Thymus (tissue), 11 donors: ENCODE results near the gene ATRN. TPM values are rescaled to one million over a fixed set of nuclear protein-coding genes. Genes with fewer than 3 reads are reported as not detected.

Source experiments
- DNase-seq, 9 donors: peaks; one replicate each; pipeline ENCODE4 v3.0.0-alpha.2; 2013; ENCODE audit warnings: low spot score in 9 of 9, low read depth in 6 of 9, missing footprints in 1 of 9
- H3K27ac ChIP-seq, 2 donors: one replicate each; pipeline ENCODE4 v1.5.1; 2013; ENCODE audit warnings: control low read depth in 1 of 2, low read depth in 1 of 2, low read length in 1 of 2, mild to moderate bottlenecking in 1 of 2, moderate library complexity in 1 of 2
- H3K27me3 ChIP-seq, 2 donors: one replicate each; pipeline ENCODE4 v1.5.1; 2013; ENCODE audit warnings: low read length in 1 of 2; ENCODE audit not compliant: control insufficient read depth in 2 of 2, insufficient read depth in 1 of 2
- H3K36me3 ChIP-seq, 2 donors: one replicate each; pipeline ENCODE4 v1.5.1; 2013; ENCODE audit warnings: low read length in 1 of 2, mild to moderate bottlenecking in 1 of 2, moderate library complexity in 1 of 2; ENCODE audit not compliant: control insufficient read depth in 2 of 2, insufficient read depth in 2 of 2
- H3K4me1 ChIP-seq, 2 donors: one replicate each; pipeline ENCODE4 v1.5.1; 2013; ENCODE audit warnings: low read length in 2 of 2; ENCODE audit not compliant: control insufficient read depth in 2 of 2, insufficient read depth in 2 of 2
- H3K4me3 ChIP-seq, 2 donors: one replicate each; pipeline ENCODE4 v1.5.1; 2013; ENCODE audit warnings: low read length in 2 of 2, control low read depth in 1 of 2, mild to moderate bottlenecking in 1 of 2
- H3K9me3 ChIP-seq, 2 donors: one replicate each; pipeline ENCODE4 v1.5.1; 2013; ENCODE audit warnings: low read length in 1 of 2, mild to moderate bottlenecking in 1 of 2; ENCODE audit not compliant: control insufficient read depth in 2 of 2, insufficient read depth in 1 of 2
- WGBS: extraction: QIAGEN DNeasy Blood & Tissue Kit; methylation state at CpG from one replicate; pipeline ENCODE4 v1.1.7; 2013; 5-methylcytosine and 5-hydroxymethylcytosine counted together
- polyA plus RNA-seq: library from polyadenylated mRNA; stranded (reverse); fragments of 200-250 nt; gene quantifications from one replicate; pipeline ENCODE4 v1.2.3, GENCODE V29; 2013
- total RNA-seq: library from RNA; stranded (reverse); fragments of 120-200 nt; gene quantifications from one replicate; pipeline ENCODE4 v1.2.4, GENCODE V29; 2013
- donor health status: healthy.

Gene ATRN
- total and polyA plus RNA-seq, 2 donors = 4.8 to 7.4 TPM

DNA sequence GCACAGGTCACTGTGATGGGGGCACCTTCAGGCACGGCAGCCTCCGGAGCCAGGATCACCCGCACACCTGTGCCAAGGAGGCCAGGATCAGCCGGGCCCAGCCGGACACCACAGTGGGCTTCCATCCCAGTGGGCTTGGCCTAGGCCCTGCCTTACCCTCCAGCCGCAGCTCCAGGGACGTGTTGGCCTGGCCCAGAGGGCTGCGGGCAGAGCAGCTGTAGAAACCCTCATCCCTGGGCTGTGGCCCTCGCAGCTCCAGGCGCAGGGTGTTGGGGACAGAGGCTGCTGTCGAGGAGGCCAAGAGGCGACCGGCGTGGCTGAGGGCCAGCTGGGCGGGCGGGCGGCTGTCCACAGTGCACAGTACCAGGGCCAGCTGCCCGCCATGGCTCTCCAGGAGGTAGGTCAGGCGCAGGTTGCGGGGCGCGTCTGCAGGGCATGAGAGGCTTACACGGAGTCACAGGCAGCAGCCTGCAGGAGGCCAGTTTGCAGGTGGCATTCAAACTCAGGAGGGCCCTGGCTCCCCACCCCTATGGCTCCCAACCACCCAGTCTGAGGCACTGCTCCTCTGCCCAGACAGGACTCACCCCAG, 222.0 kb downstream of the ATRN start:
- H3K9me3 ChIP-seq = peaks cover 0 to 6% of the 10 kb centered on the region in 2 donors
- no peaks in the 10 kb centered on the region for H3K36me3 ChIP-seq
- H3K27me3 ChIP-seq = peaks cover 0 to 3% of the 10 kb centered on the region in 2 donors
- no peak overlapping the region for H3K27ac ChIP-seq
- no peak for DNase-seq
- no peak overlapping the region for H3K4me3 ChIP-seq
- H3K4me1 ChIP-seq = no peaks in the 10 kb centered on the region
- 94% methylated on average over 23 of the region's 23 CpGs for WGBS

DNA sequence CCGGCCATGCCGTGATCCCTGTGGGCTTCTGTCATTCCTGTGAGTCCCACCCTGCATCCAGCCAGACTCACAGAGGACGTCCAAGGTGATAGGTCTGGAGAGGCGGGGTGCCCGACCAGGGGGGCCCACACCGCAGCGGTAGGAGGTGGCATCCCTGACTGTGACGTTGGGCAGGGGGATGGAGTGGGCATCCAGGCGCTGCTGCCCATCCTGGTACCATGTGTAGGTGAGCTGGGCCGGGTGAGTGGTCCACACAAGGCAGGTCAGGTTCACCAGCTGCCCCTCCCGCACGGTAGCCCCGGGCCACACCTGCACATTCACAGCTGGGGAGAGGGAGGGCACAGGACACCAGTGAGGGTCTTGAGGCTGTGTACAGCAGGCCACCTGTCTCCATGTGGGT, 222.6 kb downstream of the ATRN start:
- Histone ChIP-seq H3K4me3 (no peak overlapping the region), H3K27me3 (peaks cover 0 to 2% of the 10 kb centered on the region in 2 donors), H3K4me1 (no peaks in the 10 kb centered on the region), H3K27ac (no peak overlapping the region), H3K9me3 (peaks cover 0 to 6% of the 10 kb centered on the region in 2 donors), H3K36me3 (no peaks in the 10 kb centered on the region)
- WGBS = 96% methylated on average over 13 of the region's 13 CpGs
- no peak for DNase-seq

DNA sequence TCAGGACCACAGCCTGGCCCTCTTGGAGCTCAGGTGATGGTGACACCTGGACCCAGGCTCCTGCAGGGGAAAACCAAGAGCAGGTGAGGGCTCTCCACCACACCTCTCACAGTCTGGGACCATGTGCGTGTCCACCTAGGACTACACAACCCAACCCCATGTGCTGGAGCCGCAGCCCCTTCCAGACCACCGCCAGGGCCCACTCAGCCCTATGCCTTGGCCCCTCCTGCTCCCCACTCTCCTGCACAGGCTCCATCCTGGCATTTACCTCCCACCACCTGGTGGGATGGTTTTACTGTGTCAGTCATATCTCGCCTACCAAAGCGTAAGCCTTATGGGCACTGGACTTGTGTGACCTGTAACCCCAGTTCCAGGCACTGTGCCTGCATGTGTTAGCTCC, 224.0 kb downstream of the ATRN start:
- H3K27ac ChIP-seq = no peak overlapping the region
- H3K9me3 ChIP-seq = peaks cover 0 to 6% of the 10 kb centered on the region in 2 donors
- H3K27me3 ChIP-seq = no peaks in the 10 kb centered on the region
- 98% methylated on average over 5 of the region's 5 CpGs for WGBS
- no peak for DNase-seq
- no peaks in the 10 kb centered on the region for H3K36me3 ChIP-seq
- no peak overlapping the region for H3K4me3 ChIP-seq
- no peaks in the 10 kb centered on the region for H3K4me1 ChIP-seq

DNA sequence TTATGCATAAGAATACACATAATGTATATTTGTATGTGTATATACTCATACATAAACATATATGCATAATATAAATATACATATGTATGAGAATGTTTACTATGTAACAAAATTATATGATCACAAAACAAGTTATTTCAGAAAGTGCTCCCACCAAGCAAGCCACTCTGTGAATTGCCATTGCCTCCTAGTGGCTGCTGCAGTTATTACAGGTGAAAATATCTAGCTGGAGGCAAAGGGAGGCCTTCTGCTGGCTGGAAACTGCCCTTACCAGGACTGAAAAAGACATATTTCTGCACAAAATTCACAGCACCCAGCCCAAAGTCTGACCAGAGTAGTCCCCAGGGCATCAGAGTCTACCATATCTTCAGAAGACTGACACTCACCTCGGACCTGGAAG, 225.4 kb downstream of the ATRN start:
- no peak for DNase-seq
- Histone ChIP-seq H3K4me1 (no peaks in the 10 kb centered on the region), H3K4me3 (no peak overlapping the region), H3K27ac (no peak overlapping the region), H3K36me3 (no peaks in the 10 kb centered on the region), H3K9me3 (peaks cover 0 to 6% of the 10 kb centered on the region in 2 donors), H3K27me3 (no peaks in the 10 kb centered on the region)
- WGBS = 91% methylated on average over 1 of the region's 1 CpG

DNA sequence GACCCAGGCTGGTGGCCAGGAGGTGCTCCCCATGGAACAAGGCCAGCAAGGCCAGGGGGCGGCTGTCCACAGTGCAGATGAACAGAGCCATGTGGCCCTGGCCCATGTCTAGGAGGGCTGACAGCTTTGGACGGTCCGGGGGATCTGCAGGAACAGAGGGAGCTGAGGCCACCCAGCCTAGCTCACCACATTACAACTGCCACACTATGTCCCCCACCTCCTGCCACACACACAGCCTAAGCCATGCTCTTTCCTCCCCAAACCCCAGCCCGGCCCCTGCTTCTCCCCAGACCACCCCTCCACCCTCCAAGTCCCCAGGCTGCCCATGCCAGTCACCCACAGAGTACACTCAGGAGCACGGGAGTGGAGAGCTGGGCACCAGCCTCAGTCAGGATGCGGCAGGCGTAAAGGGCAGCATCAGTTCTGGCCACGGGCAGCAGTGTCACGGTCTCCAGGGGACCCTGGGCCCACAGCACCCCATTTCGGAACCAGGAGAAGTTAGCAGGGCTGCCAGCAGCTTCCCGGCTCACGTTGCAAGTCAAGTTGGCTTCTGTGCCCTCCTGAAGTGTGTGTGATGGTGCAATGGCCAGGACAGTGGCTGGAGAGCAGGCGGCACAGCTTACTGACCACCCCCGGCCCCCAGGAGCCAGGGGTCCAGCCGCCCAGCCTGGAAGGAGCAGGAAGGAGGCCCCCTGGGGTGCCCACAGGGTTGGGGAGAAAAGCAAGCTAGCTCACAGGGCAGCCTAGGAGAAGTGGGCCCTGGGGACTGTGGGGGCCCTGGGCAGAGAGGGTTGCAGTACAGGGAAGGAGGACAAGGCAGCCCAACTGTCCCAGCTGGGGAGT, 226.1 kb downstream of the ATRN start:
- H3K9me3 ChIP-seq = peaks cover 0 to 6% of the 10 kb centered on the region in 2 donors
- no peaks in the 10 kb centered on the region for H3K27me3 ChIP-seq
- H3K27ac ChIP-seq = no peak overlapping the region
- no peaks in the 10 kb centered on the region for H3K36me3 ChIP-seq
- DNase-seq = no peak
- WGBS = 93% methylated on average over 15 of the region's 15 CpGs
- H3K4me3 ChIP-seq = no peak overlapping the region
- H3K4me1 ChIP-seq = no peaks in the 10 kb centered on the region

DNA sequence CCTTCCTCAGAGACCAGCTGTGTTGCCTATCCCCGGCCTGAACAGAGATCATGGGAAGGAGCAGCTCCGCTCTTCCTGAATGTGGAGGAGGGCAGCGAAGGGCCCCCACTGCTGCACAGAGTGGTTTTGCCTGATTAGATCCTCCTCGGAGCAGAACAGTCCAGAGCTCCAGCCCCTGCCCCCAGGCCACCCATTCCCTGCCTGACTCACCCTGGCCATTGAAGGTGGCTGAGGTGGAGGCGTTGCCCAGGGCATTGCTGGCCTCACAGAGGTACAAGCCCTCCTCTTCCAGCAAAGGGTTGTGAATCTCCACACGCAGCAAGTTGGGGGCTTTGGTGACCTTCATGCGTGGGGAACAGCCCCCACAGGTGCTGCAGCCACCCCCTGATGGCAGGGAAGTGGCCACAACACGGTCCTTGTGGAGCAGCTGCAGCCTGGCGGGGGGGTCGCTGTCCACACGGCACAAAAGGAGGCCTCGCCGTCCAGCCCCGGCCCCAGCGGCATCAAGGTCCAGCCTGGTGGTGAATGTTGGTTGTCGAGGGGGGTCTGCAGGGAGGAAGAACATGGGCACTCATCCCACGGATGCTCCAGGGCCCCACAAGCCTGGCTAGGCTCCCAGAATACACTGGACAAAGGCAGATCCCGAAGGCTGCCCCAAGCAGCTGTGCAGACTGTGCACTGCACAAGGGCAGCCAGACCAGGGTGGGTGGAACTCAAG, 226.9 kb downstream of the ATRN start:
- Histone ChIP-seq H3K27ac (no peak overlapping the region), H3K4me3 (no peak overlapping the region), H3K4me1 (no peaks in the 10 kb centered on the region), H3K9me3 (peaks cover 0 to 6% of the 10 kb centered on the region in 2 donors), H3K36me3 (no peaks in the 10 kb centered on the region), H3K27me3 (no peaks in the 10 kb centered on the region)
- no peak for DNase-seq
- WGBS = 92% methylated on average over 18 of the region's 18 CpGs

DNA sequence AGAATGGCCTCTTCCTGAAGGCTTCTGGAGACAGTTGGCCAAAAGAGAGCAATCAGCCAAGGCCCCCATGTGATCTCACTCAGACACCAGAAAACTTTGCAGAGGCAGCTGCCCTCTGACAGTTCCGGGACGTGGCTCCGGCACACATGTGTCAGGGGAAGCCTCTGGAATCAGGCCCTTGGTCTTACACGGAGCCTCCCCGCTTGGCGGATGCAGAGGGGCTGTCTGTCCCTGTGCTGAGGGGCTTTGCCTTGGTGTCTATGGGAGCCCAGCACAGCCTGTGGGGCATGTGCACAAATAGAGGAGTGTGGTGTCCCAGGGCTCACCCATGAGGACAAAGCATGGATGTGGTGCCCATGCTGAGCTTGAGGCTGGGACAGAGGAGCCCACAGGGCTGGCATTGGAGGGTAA, 227.8 kb downstream of the ATRN start:
- no peak overlapping the region for H3K4me3 ChIP-seq
- H3K27me3 ChIP-seq = no peaks in the 10 kb centered on the region
- 96% methylated on average over 6 of the region's 6 CpGs for WGBS
- H3K27ac ChIP-seq = no peak overlapping the region
- DNase-seq = no peak
- no peaks in the 10 kb centered on the region for H3K4me1 ChIP-seq
- H3K36me3 ChIP-seq = no peaks in the 10 kb centered on the region
- peaks cover 0 to 6% of the 10 kb centered on the region in 2 donors for H3K9me3 ChIP-seq

DNA sequence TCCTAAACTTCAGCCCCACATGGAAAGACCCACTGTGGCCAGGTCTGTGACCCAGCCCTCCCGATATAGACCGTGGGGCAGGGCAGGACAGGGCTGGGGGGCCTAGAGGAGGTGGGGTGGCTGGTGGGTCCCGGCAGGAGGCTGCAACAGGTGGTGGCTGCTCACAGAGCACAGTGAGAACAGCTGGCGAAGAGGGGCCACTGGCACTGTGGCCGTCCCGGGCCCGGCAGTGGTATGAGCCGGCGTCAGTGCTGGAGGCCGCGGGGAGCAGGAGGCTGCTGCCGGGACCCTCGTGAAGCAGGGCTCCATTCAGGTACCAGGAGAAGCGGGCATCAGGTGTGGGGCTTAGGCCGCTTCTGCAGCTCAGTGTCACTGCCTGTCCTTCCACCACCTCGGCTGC, 228.2 kb downstream of the ATRN start:
- no peaks in the 10 kb centered on the region for H3K4me1 ChIP-seq
- no peak for DNase-seq

More for the DNA sequence above, 228.2 kb downstream of the ATRN start:
- H3K4me3 ChIP-seq = no peak overlapping the region
- H3K27ac ChIP-seq = no peak overlapping the region
- H3K9me3 ChIP-seq = peaks cover 0 to 6% of the 10 kb centered on the region in 2 donors
- no peaks in the 10 kb centered on the region for H3K36me3 ChIP-seq
- WGBS = 95% methylated on average over 16 of the region's 16 CpGs
- no peaks in the 10 kb centered on the region for H3K27me3 ChIP-seq
